CD4-positive, CD25-positive, alpha-beta regulatory T cell (primary cell): ENCODE results near the gene NBEA. TPM values are rescaled to one million over a fixed set of nuclear protein-coding genes. Genes with fewer than 3 reads are reported as not detected.

Experiments
- ATAC-seq, 2 donors: fragments of 150-1000 bp; cut with Tn5 transposase; one replicate each; pipeline ENCODE4 v1.10.0; 2021; ENCODE audit warnings: low read depth in 2 of 2, moderate number of reproducible peaks in 2 of 2, moderate library complexity in 1 of 2
- DNase-seq, 3 donors: peaks; one replicate each; pipeline versions ENCODE4 v3.0.0 to v3.0.0-alpha.2; 2012 to 2022; ENCODE audit warnings: mixed read lengths in 1 of 3
- H3K27ac ChIP-seq: one replicate; pipeline ENCODE4 v1.7.0; 2013; ENCODE audit warnings: mild to moderate bottlenecking, low read length; ENCODE audit not compliant: insufficient read depth, poor library complexity, severe bottlenecking
- H3K27me3 ChIP-seq: one replicate; pipeline ENCODE4 v1.7.0; 2013; ENCODE audit warnings: low read length; ENCODE audit not compliant: control insufficient read depth, insufficient read depth
- H3K36me3 ChIP-seq: one replicate; pipeline ENCODE4 v1.7.0; 2013; ENCODE audit warnings: mild to moderate bottlenecking, low read length, moderate library complexity; ENCODE audit not compliant: control insufficient read depth, insufficient read depth
- H3K4me1 ChIP-seq: 2 replicates; pipeline ENCODE4 v1.7.0; 2013; ENCODE audit warnings: mild to moderate bottlenecking, low read length; ENCODE audit not compliant: insufficient read depth, control insufficient read depth, poor library complexity, severe bottlenecking
- H3K4me3 ChIP-seq: one replicate; pipeline ENCODE4 v1.7.0; 2013; ENCODE audit warnings: low read depth, mild to moderate bottlenecking, low read length, moderate library complexity
- H3K9me3 ChIP-seq, 2 experiments: 1 replicate in 1 of 2; 2 replicates in 1 of 2; pipeline ENCODE4 v1.7.0; 2013; ENCODE audit warnings: low read length in 2 of 2, mild to moderate bottlenecking in 1 of 2, moderate library complexity in 1 of 2; ENCODE audit not compliant: control insufficient read depth in 2 of 2
- H3K27ac Mint-ChIP-seq, 3 donors: one replicate each; pipeline ENCODE4 v1.8.0; 2020 to 2022; ENCODE audit warnings: mild to moderate bottlenecking in 3 of 3, mixed read lengths in 3 of 3, moderate library complexity in 2 of 3
- H3K27me3 Mint-ChIP-seq: one replicate; pipeline ENCODE4 v1.8.0; 2022; ENCODE audit warnings: mild to moderate bottlenecking, mixed read lengths
- H3K36me3 Mint-ChIP-seq: one replicate; pipeline ENCODE4 v1.8.0; 2020; ENCODE audit warnings: mixed read lengths
- H3K4me1 Mint-ChIP-seq, 4 donors: one replicate each; pipeline ENCODE4 v1.8.0; 2020 to 2022; ENCODE audit warnings: mixed read lengths in 4 of 4, mild to moderate bottlenecking in 1 of 4
- H3K4me3 Mint-ChIP-seq, 4 donors: one replicate each; pipeline ENCODE4 v1.8.0; 2020 to 2022; ENCODE audit warnings: mild to moderate bottlenecking in 4 of 4, mixed read lengths in 4 of 4, moderate library complexity in 3 of 4
- H3K9me3 Mint-ChIP-seq, 7 donors: one replicate each; pipeline ENCODE4 v1.8.0; 2020 to 2022; ENCODE audit warnings: mixed read lengths in 7 of 7, mild to moderate bottlenecking in 3 of 7, moderate library complexity in 2 of 7
- polyA plus RNA-seq, 4 donors: library from polyadenylated mRNA; unstranded; fragments of 300-500 nt; fragmentation: Illumina TruSeq; gene quantifications; one replicate each; pipeline ENCODE4 v1.2.3, GENCODE V29; 2021
- total RNA-seq: library from RNA; stranded (reverse); gene quantifications from one replicate; pipeline ENCODE4 v1.2.3, GENCODE V29; 2022

NBEA gene
- total and polyA plus RNA-seq, 5 donors from 2014 or later = 0.02 to 1.1 (median 0.30) TPM

DNA sequence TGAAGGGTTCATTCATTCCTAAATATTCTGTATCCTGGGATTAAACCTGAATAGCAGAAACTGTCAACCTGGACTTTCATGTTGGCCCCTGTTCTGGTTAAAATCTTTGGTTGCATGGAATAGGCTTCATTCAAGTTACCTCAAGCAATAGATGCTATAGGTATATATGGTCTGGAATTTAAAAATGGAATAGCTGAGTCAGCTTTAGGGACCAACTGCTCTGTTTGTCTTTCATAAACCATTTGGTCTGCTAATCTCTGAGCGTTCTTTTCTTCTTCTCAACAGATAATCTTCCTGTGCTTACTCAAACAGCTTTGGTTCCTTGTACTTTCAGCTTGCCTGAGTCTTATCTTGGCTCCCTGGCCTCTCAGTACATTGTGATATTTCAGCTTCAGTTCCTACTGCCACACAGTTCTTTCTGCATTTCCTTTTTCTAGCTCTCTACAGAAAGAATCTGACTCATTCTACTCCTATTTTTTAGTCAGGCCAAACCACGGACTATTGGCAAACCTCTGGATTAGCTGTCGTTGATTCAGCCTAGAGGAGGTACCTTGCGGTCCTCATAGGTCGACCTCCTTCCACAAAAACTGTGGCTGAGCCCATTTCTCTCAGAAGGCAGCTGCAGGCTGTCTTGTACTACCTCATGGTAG lies 570.3 kb downstream of the NBEA start:
- Histone ChIP-seq H3K4me1 (no peaks in the 10 kb centered on the region), H3K36me3 (no peaks in the 10 kb centered on the region), H3K27me3 (no peaks in the 10 kb centered on the region), H3K27ac (no peak overlapping the region), H3K9me3 (no peaks in the 10 kb centered on the region), H3K4me3 (no peak overlapping the region)
- H3K27me3 Mint-ChIP-seq = no peaks in the 10 kb centered on the region
- H3K27ac Mint-ChIP-seq = no peak overlapping the region
- ATAC-seq (no peak), DNase-seq (no peak)
- H3K9me3 Mint-ChIP-seq = peaks cover 0 to 3% (median 0%) of the 10 kb centered on the region in 7 donors
- no peaks in the 10 kb centered on the region for H3K36me3 Mint-ChIP-seq
- no peak overlapping the region for H3K4me3 Mint-ChIP-seq
- H3K4me1 Mint-ChIP-seq = no peaks in the 10 kb centered on the region

DNA sequence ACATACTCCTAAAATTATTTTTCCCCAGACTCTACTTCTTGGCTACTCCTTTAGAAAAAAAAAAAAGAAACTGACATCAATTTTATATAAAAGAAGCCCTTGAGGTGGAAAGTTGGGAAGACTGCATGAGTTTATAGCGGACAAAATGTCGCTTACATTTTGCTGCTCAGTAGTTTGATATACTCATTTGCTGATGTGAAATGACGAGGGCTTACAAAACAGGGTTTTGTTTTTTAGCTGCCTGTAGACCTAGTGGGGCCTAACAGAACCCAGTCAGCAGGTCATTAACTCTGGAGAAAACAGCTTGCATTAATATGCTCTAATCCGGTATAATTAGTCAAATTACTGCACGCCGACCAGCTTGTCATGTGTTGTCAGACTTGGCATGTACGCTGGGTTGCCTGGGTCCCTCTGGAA lies 572.0 kb downstream of the NBEA start:
- Mint-ChIP-seq H3K27ac (no peak overlapping the region), H3K4me3 (no peak overlapping the region), H3K9me3 (peaks cover 0 to 3% (median 0%) of the 10 kb centered on the region in 7 donors), H3K36me3 (no peaks in the 10 kb centered on the region), H3K27me3 (no peaks in the 10 kb centered on the region), H3K4me1 (no peaks in the 10 kb centered on the region)
- ATAC-seq (no peak), DNase-seq (no peak)
- Histone ChIP-seq H3K27me3 (no peaks in the 10 kb centered on the region), H3K4me1 (no peaks in the 10 kb centered on the region), H3K27ac (no peak overlapping the region), H3K36me3 (no peaks in the 10 kb centered on the region), H3K9me3 (no peaks in the 10 kb centered on the region), H3K4me3 (no peak overlapping the region)

DNA sequence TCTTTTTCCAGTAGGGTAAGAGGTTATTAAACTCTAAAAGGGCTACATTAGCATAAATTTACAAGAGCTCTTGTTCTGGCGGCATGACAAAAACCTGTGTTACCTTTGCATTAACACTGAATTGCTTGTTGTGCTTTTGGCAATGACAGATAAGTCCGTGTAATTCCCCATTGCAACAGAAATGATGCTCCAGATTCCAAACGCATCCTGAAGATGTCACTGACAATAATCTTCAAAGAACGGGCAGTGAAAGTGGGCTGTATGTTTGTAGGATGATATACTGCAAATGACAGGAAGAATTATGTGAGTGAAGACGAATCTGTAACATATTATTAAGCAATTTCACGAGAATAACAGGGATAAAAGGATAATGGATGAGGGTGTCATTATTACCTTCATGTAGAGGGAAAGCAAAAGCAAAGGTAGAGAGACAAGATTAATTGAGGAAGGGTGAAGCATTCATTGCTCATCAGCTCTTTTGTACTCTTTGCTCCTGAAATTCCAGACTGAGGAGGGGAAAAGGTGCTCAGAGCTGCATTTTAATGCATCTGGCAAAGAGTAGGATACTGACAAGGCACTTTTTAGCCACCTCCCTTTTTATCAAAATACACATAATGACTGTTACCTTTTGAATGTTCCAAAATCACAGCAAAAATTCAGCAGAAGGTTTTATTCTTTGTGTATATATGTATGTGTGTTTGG lies 572.9 kb downstream of the NBEA start:
- Mint-ChIP-seq H3K4me1 (no peaks in the 10 kb centered on the region), H3K4me3 (no peak overlapping the region), H3K27ac (no peak overlapping the region), H3K36me3 (no peaks in the 10 kb centered on the region), H3K9me3 (peaks cover 0 to 3% (median 0%) of the 10 kb centered on the region in 7 donors), H3K27me3 (no peaks in the 10 kb centered on the region)
- Histone ChIP-seq H3K9me3 (no peaks in the 10 kb centered on the region), H3K4me3 (no peak overlapping the region), H3K4me1 (no peaks in the 10 kb centered on the region), H3K36me3 (no peaks in the 10 kb centered on the region), H3K27me3 (no peaks in the 10 kb centered on the region), H3K27ac (no peak overlapping the region)
- DNase-seq = no peak
- ATAC-seq = no peak

DNA sequence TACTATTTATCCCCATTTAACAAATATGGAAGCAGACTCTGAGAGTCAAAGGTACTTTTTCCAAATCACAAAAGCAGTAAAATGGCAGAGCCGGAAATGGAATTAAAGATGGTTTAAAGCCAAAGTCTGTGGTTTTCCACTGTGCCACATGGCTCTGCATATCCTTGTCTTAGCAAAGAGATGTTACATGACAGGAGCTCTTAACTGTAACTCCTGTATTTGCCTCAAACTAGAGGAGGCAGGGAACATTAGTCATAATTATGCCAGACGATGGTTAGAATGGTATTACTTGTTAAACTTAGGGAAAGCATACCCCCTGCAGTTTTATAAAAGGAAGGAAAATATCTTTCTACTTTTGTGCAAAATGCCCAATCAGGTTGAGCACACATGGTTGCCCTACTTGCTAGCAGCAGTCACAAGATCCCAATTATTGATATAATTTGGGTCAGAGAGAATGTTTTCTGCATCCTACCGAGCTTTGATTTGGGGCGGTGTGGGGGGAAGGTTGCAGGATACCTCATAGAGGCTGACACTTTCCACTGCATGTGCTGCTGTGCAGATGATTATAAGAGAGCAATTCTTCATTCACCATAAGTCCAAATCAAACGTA lies 576.4 kb downstream of the NBEA start:
- no peak for DNase-seq
- H3K4me1 ChIP-seq = no peaks in the 10 kb centered on the region
- H3K27ac ChIP-seq = no peak overlapping the region
- H3K36me3 Mint-ChIP-seq = peaks cover 3% of the 10 kb centered on the region
- no peaks in the 10 kb centered on the region for H3K27me3 Mint-ChIP-seq
- no peaks in the 10 kb centered on the region for H3K9me3 ChIP-seq
- H3K36me3 ChIP-seq = no peaks in the 10 kb centered on the region
- H3K27ac Mint-ChIP-seq = no peak overlapping the region
- ATAC-seq = no peak
- H3K27me3 ChIP-seq = no peaks in the 10 kb centered on the region
- no peak overlapping the region for H3K4me3 Mint-ChIP-seq
- peaks cover 0 to 8% (median 4%) of the 10 kb centered on the region in 7 donors for H3K9me3 Mint-ChIP-seq
- no peak overlapping the region for H3K4me3 ChIP-seq
- H3K4me1 Mint-ChIP-seq = no peaks in the 10 kb centered on the region

DNA sequence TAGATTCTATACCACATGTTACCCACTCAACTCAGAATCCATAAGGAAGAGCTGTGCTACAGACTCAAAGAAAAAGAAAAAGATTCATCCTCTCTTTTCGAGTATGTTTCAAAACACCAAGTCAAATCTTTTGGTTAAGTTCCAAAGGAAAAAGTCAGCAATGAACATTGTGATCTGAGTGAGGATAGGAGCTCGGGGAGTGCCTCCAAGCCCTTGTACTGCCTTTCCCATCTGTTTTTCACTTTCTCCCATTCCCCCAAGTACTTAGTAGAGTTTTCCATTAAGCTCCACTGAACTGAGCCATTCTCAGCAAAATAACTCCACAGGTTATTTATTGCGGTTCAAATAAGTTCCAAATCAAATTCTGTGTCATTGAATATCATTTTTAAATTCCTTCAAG lies 582.1 kb downstream of the NBEA start:
- H3K36me3 ChIP-seq = no peaks in the 10 kb centered on the region
- DNase-seq (no peak), ATAC-seq (no peak)
- Mint-ChIP-seq H3K4me3 (no peak overlapping the region), H3K36me3 (peaks cover 3% of the 10 kb centered on the region), H3K27me3 (no peaks in the 10 kb centered on the region), H3K9me3 (peaks cover 0 to 9% (median 5%) of the 10 kb centered on the region in 7 donors), H3K27ac (no peak overlapping the region), H3K4me1 (no peaks in the 10 kb centered on the region)
- H3K27me3 ChIP-seq = no peaks in the 10 kb centered on the region
- H3K27ac ChIP-seq = no peak overlapping the region
- no peaks in the 10 kb centered on the region for H3K4me1 ChIP-seq
- no peak overlapping the region for H3K4me3 ChIP-seq
- no peaks in the 10 kb centered on the region for H3K9me3 ChIP-seq

DNA sequence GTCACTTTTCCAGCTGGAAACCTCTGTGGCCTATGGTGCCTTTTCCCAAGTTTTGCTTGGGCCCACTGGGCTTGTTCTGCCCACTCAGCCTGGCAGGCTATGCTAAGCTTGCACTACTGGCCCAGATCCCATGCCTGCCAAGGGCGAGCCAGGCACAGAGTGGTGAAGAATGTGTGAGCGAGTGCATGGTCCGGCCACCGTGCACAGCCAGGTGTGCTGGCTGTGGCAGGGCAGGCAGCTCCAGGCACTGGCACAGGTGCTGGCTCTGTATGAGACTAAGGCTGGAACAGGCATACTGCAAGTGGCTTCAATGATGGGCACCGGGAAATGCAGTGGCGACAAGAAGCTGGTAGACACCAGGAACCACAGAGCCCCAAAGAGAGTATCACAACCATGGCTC lies 584.5 kb downstream of the NBEA start:
- Mint-ChIP-seq H3K36me3 (peaks cover 2% of the 10 kb centered on the region), H3K27ac (no peak overlapping the region), H3K27me3 (no peaks in the 10 kb centered on the region), H3K4me3 (no peak overlapping the region), H3K9me3 (peaks cover 0 to 7% (median 3%) of the 10 kb centered on the region in 7 donors), H3K4me1 (no peaks in the 10 kb centered on the region)
- DNase-seq (no peak), ATAC-seq (no peak)
- no peak overlapping the region for H3K4me3 ChIP-seq
- no peak overlapping the region for H3K27ac ChIP-seq
- H3K36me3 ChIP-seq = no peaks in the 10 kb centered on the region
- no peaks in the 10 kb centered on the region for H3K9me3 ChIP-seq
- H3K27me3 ChIP-seq = no peaks in the 10 kb centered on the region
- no peaks in the 10 kb centered on the region for H3K4me1 ChIP-seq

DNA sequence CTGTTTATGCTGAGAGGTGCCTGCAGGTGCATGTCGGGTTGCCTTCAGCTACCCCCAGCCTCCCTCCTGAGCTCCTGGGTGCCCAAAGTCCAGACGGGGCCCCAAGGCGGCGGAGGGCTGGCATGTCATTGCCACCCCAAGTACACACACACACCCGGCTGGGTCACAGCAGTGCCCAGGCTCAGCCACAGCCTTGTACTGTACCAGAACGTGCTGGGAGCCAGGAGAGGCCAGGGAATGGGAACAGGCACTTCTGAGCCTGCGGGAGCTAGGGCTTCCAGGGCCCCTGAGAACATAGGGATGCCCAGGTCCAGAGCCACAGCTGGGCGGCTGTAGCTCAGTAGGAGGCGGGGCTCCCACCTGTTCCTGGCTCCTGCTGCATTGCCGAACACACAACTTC lies 585.4 kb downstream of the NBEA start:
- ATAC-seq (no peak), DNase-seq (no peak)
- H3K27ac Mint-ChIP-seq = no peak overlapping the region
- Histone ChIP-seq H3K4me3 (no peak overlapping the region), H3K4me1 (no peaks in the 10 kb centered on the region), H3K36me3 (no peaks in the 10 kb centered on the region), H3K27me3 (no peaks in the 10 kb centered on the region), H3K27ac (no peak overlapping the region), H3K9me3 (no peaks in the 10 kb centered on the region)
- H3K4me3 Mint-ChIP-seq = no peak overlapping the region
- no peaks in the 10 kb centered on the region for H3K36me3 Mint-ChIP-seq
- H3K27me3 Mint-ChIP-seq = no peaks in the 10 kb centered on the region
- peaks cover 0 to 5% (median 2%) of the 10 kb centered on the region in 7 donors for H3K9me3 Mint-ChIP-seq
- no peaks in the 10 kb centered on the region for H3K4me1 Mint-ChIP-seq
